HG03097 (cell line): Measurements from ENCODE around the gene ADARB2.

Experiments
- ATAC-seq: cut with Tn5 transposase; IDR thresholded peaks from one replicate; pipeline ENCODE4 v1.9.1; 2021; ENCODE audit not compliant: unreplicated experiment, low FRiP score

Gene ADARB2

GRCh38 chr10:1208366-1209311, 528.7 kb downstream of the ADARB2 start:
- ATAC-seq: no peak

DNA sequence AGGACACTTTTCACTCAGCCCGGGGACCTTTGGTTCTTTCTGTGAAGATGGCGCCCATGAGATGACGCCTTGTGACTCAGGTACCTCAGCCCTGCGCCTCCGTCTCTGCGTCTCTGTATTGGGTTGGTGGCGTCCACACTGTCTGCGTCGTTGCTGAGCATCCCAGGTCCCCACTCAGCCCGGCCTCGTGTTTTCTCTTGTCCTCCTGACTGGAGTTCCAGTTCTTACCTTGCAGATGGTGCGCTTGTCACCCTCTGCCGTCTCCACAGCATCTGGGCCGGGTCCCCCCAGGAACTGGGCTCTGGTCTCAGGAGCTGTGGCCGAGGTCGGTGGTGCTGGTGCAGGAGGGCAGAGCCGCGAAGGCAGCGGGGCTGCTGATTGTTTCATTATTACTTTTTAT, 530.7 kb downstream of the ADARB2 start:
- ATAC-seq: no peak

DNA sequence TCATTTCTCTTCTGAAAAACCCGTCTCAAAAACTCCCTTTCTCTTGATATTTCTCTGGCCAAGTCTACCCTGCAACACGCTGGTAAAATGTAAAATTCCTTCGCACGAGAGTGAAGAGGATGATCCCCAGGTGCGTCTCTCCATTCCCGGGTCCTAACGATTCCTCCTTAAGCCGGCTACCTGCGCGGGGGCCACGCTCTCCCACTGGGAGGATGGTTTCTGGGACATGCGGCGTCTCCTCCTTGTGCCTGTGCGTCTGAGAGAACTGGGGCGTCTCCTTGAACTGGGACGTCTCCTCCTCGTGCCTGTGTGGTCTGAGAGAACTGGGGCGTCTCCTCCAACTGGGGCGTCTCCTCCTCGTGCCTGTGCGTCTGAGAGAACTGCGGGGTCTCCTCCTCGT, 531.2 kb downstream of the ADARB2 start:
- no peak for ATAC-seq

GRCh38 chr10:1205450-1206030, 531.8 kb downstream of the ADARB2 start:
- ATAC-seq: no peak

- ATAC-seq: no peak
Measured at GRCh38 chr10:1204434-1205326, 532.6 kb downstream of the ADARB2 start.

DNA sequence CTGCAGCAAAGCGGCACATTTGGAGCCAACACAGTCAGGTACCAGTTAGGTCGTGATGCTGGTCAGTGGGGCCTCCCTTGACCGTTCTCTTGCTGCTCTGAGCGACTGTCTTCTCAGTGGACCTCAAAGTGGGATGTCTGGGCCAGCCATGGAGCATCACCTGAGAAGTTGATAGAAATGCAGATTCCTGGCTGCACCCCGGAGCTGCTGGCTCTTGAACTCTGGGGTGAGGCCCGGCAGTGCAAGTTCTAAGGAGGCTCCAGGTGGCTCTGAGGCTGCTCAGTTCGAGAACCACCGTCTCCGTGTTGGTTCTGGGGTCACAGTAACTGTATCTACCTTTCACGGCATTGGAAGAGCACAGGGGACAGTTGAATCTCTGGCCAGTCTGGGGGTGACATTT, 533.6 kb downstream of the ADARB2 start:
- no peak for ATAC-seq

DNA sequence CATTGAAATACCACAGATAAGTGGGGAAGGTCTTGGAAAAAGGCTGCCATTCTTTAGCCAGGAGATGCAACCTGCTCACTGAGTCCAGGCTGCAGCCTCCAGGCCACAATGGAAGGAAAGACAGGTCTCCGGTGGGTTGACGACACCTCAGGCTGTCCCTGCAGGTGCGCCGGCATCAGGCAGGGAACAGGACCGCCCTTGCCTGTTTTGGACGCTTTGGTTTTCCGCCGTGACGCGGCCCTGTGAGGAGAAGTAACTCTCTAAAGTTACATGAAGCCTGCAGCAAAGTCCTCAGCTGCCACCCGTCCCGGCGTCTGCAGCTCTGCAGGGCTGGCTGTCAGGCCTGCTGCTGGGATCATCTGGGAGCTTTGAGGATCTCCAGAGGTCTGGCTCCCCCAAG, 534.1 kb downstream of the ADARB2 start:
- no peak for ATAC-seq

DNA sequence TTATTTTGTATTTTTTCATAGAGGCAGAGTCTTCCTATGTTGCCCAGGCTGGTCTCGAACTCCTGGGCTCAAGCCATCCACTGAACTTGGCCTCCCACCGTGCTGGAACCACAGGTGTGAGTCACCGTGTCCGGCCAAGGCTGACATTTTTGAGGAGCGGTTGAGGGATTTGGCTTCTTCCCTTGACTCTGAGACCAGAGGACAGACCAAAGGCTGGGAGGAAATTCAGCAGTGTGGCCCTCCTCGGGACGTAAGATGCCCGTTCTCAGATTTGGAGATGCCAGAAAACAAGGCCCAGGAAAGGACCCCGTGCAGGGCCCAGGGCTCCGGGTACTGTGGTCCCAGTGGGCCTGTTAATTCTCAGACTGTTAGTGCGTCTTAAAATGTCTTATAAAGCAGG, 535.0 kb downstream of the ADARB2 start:
- ATAC-seq: no peak

DNA sequence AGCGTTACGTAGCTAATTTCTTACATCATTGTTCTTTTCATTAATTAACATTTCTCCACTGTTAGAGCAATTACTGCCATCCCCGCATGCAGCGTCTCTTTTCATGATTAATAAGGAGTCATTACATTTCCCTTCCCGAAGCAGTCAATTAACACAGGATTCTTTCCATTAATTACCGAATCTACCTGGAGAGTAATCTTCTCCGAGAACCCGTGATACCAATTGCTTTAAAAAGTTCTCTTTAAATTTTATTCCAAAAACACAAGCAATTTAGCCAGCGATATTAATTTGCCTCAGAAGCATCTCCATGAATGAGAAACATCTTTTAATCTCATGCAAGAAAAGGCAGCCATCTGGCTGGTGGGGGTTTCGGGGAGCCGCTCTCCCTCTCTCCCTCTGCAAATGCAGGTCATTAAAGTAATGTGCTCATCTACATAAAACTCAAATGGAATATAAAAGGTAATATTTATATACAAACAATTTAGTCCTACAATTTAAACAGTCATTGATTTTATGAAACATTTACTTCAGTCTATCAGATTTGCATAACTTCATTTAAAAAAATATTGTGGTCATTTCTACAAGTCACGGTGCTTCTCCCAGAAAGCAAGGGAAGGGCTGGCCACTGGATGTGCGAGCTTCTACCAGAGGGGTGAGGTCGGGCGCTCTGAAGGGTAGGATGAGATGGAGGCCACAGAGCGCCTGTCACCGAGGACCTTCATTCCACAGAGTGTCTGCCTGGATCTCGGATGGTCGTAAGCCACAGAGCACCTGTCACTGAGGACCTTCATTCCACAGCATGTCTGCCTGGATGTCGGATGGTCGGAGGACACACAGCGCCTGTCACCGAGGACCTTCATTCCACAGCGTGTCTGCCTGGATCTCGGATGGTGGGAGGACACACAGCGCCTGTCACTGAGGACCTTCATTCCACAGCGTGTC, 536.2 kb downstream of the ADARB2 start:
- ATAC-seq: no peak

GRCh38 chr10:1199897-1200721, 537.2 kb downstream of the ADARB2 start:
- no peak for ATAC-seq

GRCh38 chr10:1199345-1199673, 538.0 kb downstream of the ADARB2 start:
- ATAC-seq: no peak

DNA sequence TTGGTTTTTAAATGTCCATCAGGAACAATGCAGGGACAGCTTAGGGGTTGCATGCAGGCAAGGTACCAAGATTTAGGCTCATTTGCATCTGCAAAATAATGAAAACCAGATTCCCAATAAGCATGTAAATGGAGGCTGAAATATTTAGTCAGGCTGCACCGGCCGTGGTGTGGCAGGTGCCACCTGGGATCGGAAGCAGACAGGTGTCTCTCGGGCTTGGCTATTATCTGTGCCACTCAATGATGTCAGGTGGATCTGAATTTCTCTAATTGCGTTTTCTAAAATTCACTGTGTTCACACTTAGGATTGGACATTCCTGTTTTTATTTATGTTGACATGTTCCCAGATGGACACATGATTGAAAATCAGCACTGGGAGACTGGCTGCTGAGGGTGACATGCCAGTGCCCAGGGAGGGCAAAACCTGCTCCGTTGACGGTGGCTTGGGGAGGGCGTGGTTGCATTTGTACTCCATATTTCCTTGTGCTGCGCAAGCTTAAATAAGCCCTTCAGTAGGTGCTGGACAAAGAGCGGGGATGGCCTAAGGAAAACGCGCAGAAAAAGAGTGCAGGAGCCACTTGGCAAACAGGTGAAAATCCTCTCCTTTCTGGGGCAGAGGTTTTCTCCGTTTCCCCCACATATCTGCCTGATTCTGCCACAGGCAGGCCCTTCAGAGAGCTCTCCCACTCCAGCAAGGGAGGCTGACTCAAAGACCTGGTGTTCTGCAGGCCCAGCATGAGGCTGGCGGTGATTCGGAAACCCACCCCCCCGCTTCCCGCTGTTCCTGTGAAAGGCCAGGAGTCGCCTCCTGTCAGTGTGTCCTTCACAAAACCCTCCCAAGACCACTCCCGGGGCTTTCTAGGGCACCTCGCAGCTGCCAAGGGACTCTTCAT, 538.6 kb downstream of the ADARB2 start:
- no peak for ATAC-seq

DNA sequence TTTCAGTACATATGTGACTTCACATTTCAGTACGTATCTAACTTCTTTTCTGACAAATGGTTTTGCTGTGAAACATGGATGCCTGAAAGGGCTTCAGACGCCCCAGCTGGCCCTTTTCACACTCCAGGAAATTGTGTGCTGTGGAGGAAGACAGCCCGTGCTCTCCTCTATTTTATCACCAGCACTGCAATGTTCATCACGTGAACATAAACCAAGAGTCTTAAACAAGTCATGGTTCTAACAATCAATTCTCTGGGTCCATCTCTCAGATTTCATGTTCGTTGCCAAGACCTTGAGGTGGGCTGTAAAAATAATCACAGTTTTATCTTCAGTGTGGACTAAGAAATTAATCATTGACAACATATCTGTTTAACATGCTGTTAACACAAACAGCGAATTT, 539.9 kb downstream of the ADARB2 start:
- ATAC-seq: no peak

DNA sequence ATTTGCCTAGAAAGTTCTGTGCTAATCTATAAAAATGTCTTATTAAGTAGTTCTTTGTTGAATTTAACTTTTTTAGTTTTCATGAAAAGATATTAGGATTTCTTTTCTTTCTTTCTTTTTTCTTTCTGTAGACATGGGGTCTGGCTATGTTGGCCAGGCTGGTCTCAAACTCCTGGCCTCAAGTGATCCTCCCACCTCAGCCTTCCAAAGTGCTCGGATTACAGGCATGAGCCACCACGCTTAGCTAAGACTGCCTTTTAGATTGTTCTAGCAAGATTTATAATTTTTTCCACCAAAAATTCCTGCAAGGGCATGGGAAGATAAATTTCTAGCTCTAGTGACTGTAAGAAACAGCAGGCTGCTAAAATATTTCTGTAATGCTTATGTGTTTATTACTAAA, 540.7 kb downstream of the ADARB2 start:
- ATAC-seq: no peak

- no peak for ATAC-seq
Measured at GRCh38 chr10:1195828-1196227, 541.5 kb downstream of the ADARB2 start.

DNA sequence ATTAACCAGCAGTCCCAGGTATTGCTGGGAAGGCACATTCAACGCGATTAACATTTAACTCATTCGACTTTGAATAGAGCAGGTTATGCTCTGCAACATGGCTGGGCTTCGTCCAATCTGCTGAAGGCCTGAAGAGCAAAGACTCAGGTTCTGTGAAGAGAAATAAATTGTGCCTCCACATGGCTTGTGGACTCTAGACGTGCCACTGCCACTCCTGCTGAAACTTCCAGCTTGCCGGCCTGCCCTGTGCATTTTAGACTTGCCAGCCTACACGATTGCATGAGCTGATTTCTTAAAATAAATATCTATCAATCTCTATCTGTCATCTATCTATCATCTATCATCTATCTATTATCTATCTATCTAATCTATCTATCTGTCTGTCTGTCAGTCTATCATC, 543.2 kb downstream of the ADARB2 start:
- no peak for ATAC-seq

GRCh38 chr10:1193561-1193960, 543.8 kb downstream of the ADARB2 start:
- no peak for ATAC-seq

GRCh38 chr10:1191752-1192151, 545.6 kb downstream of the ADARB2 start:
- ATAC-seq: no peak
